WTC11 (cell line): ENCODE measurements around the gene CCBE1. TPM values are rescaled to one million over a fixed set of nuclear protein-coding genes. Genes with fewer than 3 reads are reported as not detected.

Experiments used
- ATAC-seq: fragments of 200-7000 bp; cut with Tn5 transposase; 2 replicates; pipeline ENCODE4 v1.10.0; 2021; ENCODE audit warnings: mild to moderate bottlenecking, moderate library complexity
- CTCF ChIA-PET: fragments of 300-600 bp; sonication (Branson Sonifier 250); formaldehyde crosslinking; loops from one replicate; lab custom pipeline; 2021; ENCODE audit warnings: antibody characterized with exemption; lab: Charles Lee
- POLR2A ChIA-PET: fragments of 350-600 bp; sonication (Branson Sonifier 250); formaldehyde crosslinking; loops from one replicate; lab custom pipeline; 2021; ENCODE audit warnings: antibody characterized with exemption; lab: Charles Lee
- DNase-seq: peaks from one replicate; pipeline ENCODE4 v3.0.0; 2021; ENCODE audit warnings: low spot score
- H3K27ac Mint-ChIP-seq: 2 replicates; pipeline ENCODE4 v1.8.0; 2021; ENCODE audit warnings: mixed read lengths
- H3K27me3 Mint-ChIP-seq: 2 replicates; pipeline ENCODE4 v1.8.0; 2021; ENCODE audit warnings: low read depth, mild to moderate bottlenecking, moderate library complexity, mixed read lengths
- H3K36me3 Mint-ChIP-seq: 2 replicates; pipeline ENCODE4 v1.8.0; 2021; ENCODE audit warnings: mixed read lengths
- H3K4me1 Mint-ChIP-seq: 2 replicates; pipeline ENCODE4 v1.8.0; 2022; ENCODE audit warnings: mixed read lengths
- H3K4me3 Mint-ChIP-seq: 2 replicates; pipeline ENCODE4 v1.8.0; 2021; ENCODE audit warnings: mild to moderate bottlenecking, moderate library complexity, mixed read lengths
- H3K9me3 Mint-ChIP-seq: 2 replicates; pipeline ENCODE4 v1.8.0; 2021; ENCODE audit warnings: mixed read lengths
- AR ChIP-seq: fragments of 250-450 bp; sonication (Bioruptor Pico); IDR thresholded peaks from 2 replicates; pipeline ENCODE4 v1.9.0; 2021; ENCODE audit warnings: mild to moderate bottlenecking
- CBFB ChIP-seq: sonication (generic); formaldehyde crosslinking; IDR thresholded peaks from 2 replicates; pipeline ENCODE4 v1.8.1; 2022; ENCODE audit warnings: mild to moderate bottlenecking, low read depth, missing genetic modification reagents
- CDX4 ChIP-seq: fragments of 250-450 bp; sonication (Bioruptor Pico); IDR thresholded peaks from 2 replicates; pipeline ENCODE4 v1.9.0; 2021; ENCODE audit warnings: moderate library complexity, mild to moderate bottlenecking, inconsistent platforms, borderline replicate concordance
- CREM ChIP-seq: sonication (generic); formaldehyde crosslinking; IDR thresholded peaks from 2 replicates; pipeline ENCODE4 v1.8.1; 2022; ENCODE audit warnings: mild to moderate bottlenecking, missing genetic modification reagents, moderate library complexity
- E2F5 ChIP-seq: sonication (generic); formaldehyde crosslinking; IDR thresholded peaks from 2 replicates; pipeline ENCODE4 v1.8.1; 2022; ENCODE audit warnings: mild to moderate bottlenecking, moderate library complexity, missing genetic modification reagents
- EMX1 ChIP-seq: fragments of 250-450 bp; sonication (Bioruptor Pico); IDR thresholded peaks from 2 replicates; pipeline ENCODE4 v1.8.0; 2021; ENCODE audit warnings: mild to moderate bottlenecking
- GRHL2 ChIP-seq: fragments of 250-450 bp; sonication (Bioruptor Pico); IDR thresholded peaks from 2 replicates; pipeline ENCODE4 v1.8.0; 2022; ENCODE audit warnings: mild to moderate bottlenecking, moderate library complexity; ENCODE audit not compliant: insufficient replicate concordance, severe bottlenecking
- IRF2 ChIP-seq: sonication (generic); formaldehyde crosslinking; IDR thresholded peaks from 2 replicates; pipeline ENCODE4 v1.8.0; 2022; ENCODE audit warnings: low read depth, missing genetic modification reagents, borderline replicate concordance
- JAZF1 ChIP-seq: fragments of 250-450 bp; sonication (Bioruptor Pico); IDR thresholded peaks from 2 replicates; pipeline ENCODE4 v1.9.0; 2021; ENCODE audit warnings: moderate library complexity, mild to moderate bottlenecking, inconsistent platforms
- MAX ChIP-seq: sonication (generic); formaldehyde crosslinking; IDR thresholded peaks from 2 replicates; pipeline ENCODE4 v1.8.0; 2022; ENCODE audit warnings: mild to moderate bottlenecking, missing genetic modification reagents
- MLX ChIP-seq: sonication (generic); formaldehyde crosslinking; IDR thresholded peaks from 2 replicates; pipeline ENCODE4 v1.8.1; 2023; ENCODE audit warnings: mild to moderate bottlenecking, missing genetic modification reagents, moderate library complexity
- MYBL2 ChIP-seq: sonication (generic); formaldehyde crosslinking; IDR thresholded peaks from 2 replicates; pipeline ENCODE4 v1.8.1; 2023; ENCODE audit warnings: mild to moderate bottlenecking, moderate library complexity, missing genetic modification reagents
- NFYB ChIP-seq: sonication (generic); formaldehyde crosslinking; conservative IDR thresholded peaks from 2 replicates; pipeline ENCODE4 v1.8.0; 2022; ENCODE audit warnings: low read depth, missing genetic modification reagents
- NR1H2 ChIP-seq: sonication (generic); formaldehyde crosslinking; IDR thresholded peaks from 2 replicates; pipeline ENCODE4 v1.9.0; 2021; ENCODE audit warnings: mild to moderate bottlenecking, moderate library complexity, missing genetic modification reagents
- NR2C2 ChIP-seq: sonication (generic); formaldehyde crosslinking; IDR thresholded peaks from 2 replicates; pipeline ENCODE4 v1.8.0; 2022; ENCODE audit warnings: mild to moderate bottlenecking, missing genetic modification reagents
- STAT6 ChIP-seq: sonication (generic); formaldehyde crosslinking; conservative IDR thresholded peaks from 2 replicates; pipeline ENCODE4 v1.8.1; 2023; ENCODE audit warnings: mild to moderate bottlenecking, low read depth, missing genetic modification reagents, moderate library complexity
- TCF7 ChIP-seq: sonication (generic); formaldehyde crosslinking; IDR thresholded peaks from 2 replicates; pipeline ENCODE4 v1.8.0; 2022; ENCODE audit warnings: mild to moderate bottlenecking, low read depth, missing genetic modification reagents, moderate library complexity
- ZBTB21 ChIP-seq: sonication (generic); formaldehyde crosslinking; IDR thresholded peaks from 2 replicates; pipeline ENCODE4 v1.8.1; 2023; ENCODE audit warnings: mild to moderate bottlenecking, missing genetic modification reagents, borderline replicate concordance
- ZNF232 ChIP-seq: sonication (generic); formaldehyde crosslinking; IDR thresholded peaks from 2 replicates; pipeline ENCODE4 v1.8.0; 2022; ENCODE audit warnings: mild to moderate bottlenecking, missing genetic modification reagents
- ZNF423 ChIP-seq: fragments of 250-450 bp; sonication (Bioruptor Pico); IDR thresholded peaks from 2 replicates; pipeline ENCODE4 v2.1.2; 2022; ENCODE audit warnings: mild to moderate bottlenecking, moderate library complexity
- total RNA-seq: library from RNA; stranded (reverse); gene quantifications from 3 replicates; pipeline ENCODE4 v1.2.3, GENCODE V29; 2021
- TF ChIP-seq, protein P1 (sequence below): sonication (generic); formaldehyde crosslinking; IDR thresholded peaks from 2 replicates; pipeline ENCODE4 v1.8.1; 2022; ENCODE audit warnings: low read depth, missing genetic modification reagents, borderline replicate concordance
- TF ChIP-seq, protein P2 (sequence below): sonication (generic); formaldehyde crosslinking; IDR thresholded peaks from 2 replicates; pipeline ENCODE4 v1.8.1; 2022; ENCODE audit warnings: low read depth, mild to moderate bottlenecking, moderate library complexity, missing genetic modification reagents, borderline replicate concordance

The CCBE1 gene
- total RNA-seq, 1 experiment from 2014 or later: 9.7 TPM

- CTCF ChIA-PET: interaction anchor here (0.6 to 2.7 kb wide), 95 partner anchors 11 to 859 kb away, joined by 3 to 128 read pairs (median 4); partner anchors contain the start of genes LMAN1, PMAIP1 and RAX
- Mint-ChIP-seq H3K36me3 (no peaks in the 10 kb centered on the region), H3K9me3 (no peaks in the 10 kb centered on the region), H3K27me3 (peaks cover 70% of the 10 kb centered on the region), H3K4me3 (peak overlapping the region; percentile 72), H3K27ac (no peak overlapping the region), H3K4me1 (peaks cover 71% of the 10 kb centered on the region)
- DNase-seq (peak; percentile 74), ATAC-seq (peak; percentile 46)
- POLR2A ChIA-PET: interaction anchor here (1.0 to 1.8 kb wide), 4 partner anchors 16 to 237 kb away, joined by 4 to 7 read pairs (median 5); no protein-coding TSS in a partner anchor
- peak; percentile 36; the same call in 1 of the 2 replicates for TF ChIP-seq E2F5
- TF ChIP-seq NR1H2: no peak
- TF ChIP-seq GRHL2 (CRISPR knock-in tag): no peak
- TF ChIP-seq MYBL2 (CRISPR knock-in tag): 0 out of 2 replicates have a peak, but pooled peaks have one; percentile 29
- TF ChIP-seq, protein P1, sequence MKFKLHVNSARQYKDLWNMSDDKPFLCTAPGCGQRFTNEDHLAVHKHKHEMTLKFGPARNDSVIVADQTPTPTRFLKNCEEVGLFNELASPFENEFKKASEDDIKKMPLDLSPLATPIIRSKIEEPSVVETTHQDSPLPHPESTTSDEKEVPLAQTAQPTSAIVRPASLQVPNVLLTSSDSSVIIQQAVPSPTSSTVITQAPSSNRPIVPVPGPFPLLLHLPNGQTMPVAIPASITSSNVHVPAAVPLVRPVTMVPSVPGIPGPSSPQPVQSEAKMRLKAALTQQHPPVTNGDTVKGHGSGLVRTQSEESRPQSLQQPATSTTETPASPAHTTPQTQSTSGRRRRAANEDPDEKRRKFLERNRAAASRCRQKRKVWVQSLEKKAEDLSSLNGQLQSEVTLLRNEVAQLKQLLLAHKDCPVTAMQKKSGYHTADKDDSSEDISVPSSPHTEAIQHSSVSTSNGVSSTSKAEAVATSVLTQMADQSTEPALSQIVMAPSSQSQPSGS (CRISPR knock-in tag): no peak
- TF ChIP-seq STAT6 (CRISPR knock-in tag): no peak
- 0 out of 2 replicates have a peak, but pooled peaks have one; percentile 5 for TF ChIP-seq ZNF423 (CRISPR knock-in tag)
- no peak for TF ChIP-seq NR2C2 (CRISPR knock-in tag)
- no peak for TF ChIP-seq MLX (CRISPR knock-in tag)
- no peak for TF ChIP-seq JAZF1 (CRISPR knock-in tag)
- no peak for TF ChIP-seq AR (CRISPR knock-in tag)
- TF ChIP-seq CBFB: no peak
- no peak for TF ChIP-seq CREM (CRISPR knock-in tag)
- TF ChIP-seq ZBTB21: 0 out of 2 replicates have a peak, but pooled peaks have one; percentile 53
- TF ChIP-seq MAX (CRISPR knock-in tag): peak; percentile 83
- TF ChIP-seq EMX1 (CRISPR knock-in tag): no peak
- TF ChIP-seq TCF7 (CRISPR knock-in tag): no peak
- TF ChIP-seq IRF2: no peak
- TF ChIP-seq NFYB (CRISPR knock-in tag): no peak
- 0 out of 2 replicates have a peak, but pooled peaks have one; percentile 49 for TF ChIP-seq ZNF232 (CRISPR knock-in tag)
- TF ChIP-seq, protein P2, sequence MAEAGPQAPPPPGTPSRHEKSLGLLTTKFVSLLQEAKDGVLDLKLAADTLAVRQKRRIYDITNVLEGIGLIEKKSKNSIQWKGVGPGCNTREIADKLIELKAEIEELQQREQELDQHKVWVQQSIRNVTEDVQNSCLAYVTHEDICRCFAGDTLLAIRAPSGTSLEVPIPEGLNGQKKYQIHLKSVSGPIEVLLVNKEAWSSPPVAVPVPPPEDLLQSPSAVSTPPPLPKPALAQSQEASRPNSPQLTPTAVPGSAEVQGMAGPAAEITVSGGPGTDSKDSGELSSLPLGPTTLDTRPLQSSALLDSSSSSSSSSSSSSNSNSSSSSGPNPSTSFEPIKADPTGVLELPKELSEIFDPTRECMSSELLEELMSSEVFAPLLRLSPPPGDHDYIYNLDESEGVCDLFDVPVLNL (CRISPR knock-in tag): peak; percentile 52; the same call in 1 of the 2 replicates
- TF ChIP-seq CDX4: no peak
Measured at GRCh38 chr18:59696311-59697235, 650 bp downstream of the CCBE1 start.
